HCT116 (cell line): ENCODE measurements around the gene LILRB3. TPM values are rescaled to one million over a fixed set of nuclear protein-coding genes. Genes with fewer than 3 reads are reported as not detected.
"Not testable (repeated sequence)": the region's sequence is repeated elsewhere in the genome, so short reads cannot be mapped to it uniquely, and the experiment has no call there.

Source experiments
- ATAC-seq: fragments of 200-7000 bp; cut with Tn5 transposase; 2 replicates; pipeline ENCODE4 v1.9.1; 2020; ENCODE audit warnings: mild to moderate bottlenecking, moderate library complexity
- BruUV-seq: library from RNA; stranded (reverse); fragments of 400-500 nt; replicated peaks from 2 replicates; lab custom pipeline; 2021; lab: Mats Ljungman, UMichigan
- CTCF ChIA-PET: fragments of 300-600 bp; sonication (Branson Sonifier 250); formaldehyde crosslinking; loops from one replicate; lab custom pipeline; 2021; ENCODE audit warnings: antibody characterized with exemption; lab: Charles Lee
- POLR2A ChIA-PET: fragments of 300-600, 350-600 bp; sonication (Branson Sonifier 250); formaldehyde crosslinking; loops from one replicate; lab custom pipeline; 2021; ENCODE audit warnings: antibody characterized with exemption; lab: Charles Lee
- RAD21 ChIA-PET, 2 experiments: fragments of 300-600 bp; sonication (Branson Sonifier 250); formaldehyde crosslinking; loops; one replicate each; lab custom pipeline; 2023; ENCODE audit warnings: low total read pairs in 2 of 2; ENCODE audit not compliant: uncharacterized antibody in 2 of 2, unreplicated experiment in 2 of 2, low non-redundant PET in 1 of 2; lab: Charles Lee
- DNase-seq: peaks from one replicate; pipeline ENCODE4 v3.0.0-alpha.2; 2010; ENCODE audit warnings: low read depth, low spot score
- H2AFZ ChIP-seq: fragments of 200-600 bp; shearing (Covaris generic), sonication (generic); 2 replicates; pipeline ENCODE4 v1.6.1; 2017; ENCODE audit warnings: low read depth, mixed run types, mixed read lengths, antibody characterized with exemption, low read length; ENCODE audit not compliant: poor library complexity, severe bottlenecking
- H3K27ac ChIP-seq: 2 replicates; pipeline ENCODE4 v1.5.1; 2012; ENCODE audit warnings: low read depth, low read length
- H3K27me3 ChIP-seq: fragments of 200-600 bp; sonication (generic); 2 replicates; pipeline ENCODE4 v1.6.1; 2016; ENCODE audit warnings: mixed run types, low read length, mixed read lengths; ENCODE audit not compliant: insufficient read depth
- H3K36me3 ChIP-seq, 2 experiments: fragments of 200-500 bp in 1 of 2; fragments of 200-600 bp in 1 of 2; sonication (Bioruptor generic) in 1 of 2; sonication (generic) in 1 of 2; 2 replicates each; pipeline versions ENCODE4 v1.5.1 to v1.6.1; 2014 to 2016; ENCODE audit warnings: low read length in 2 of 2, inconsistent platforms in 1 of 2, mixed read lengths in 1 of 2, mixed run types in 1 of 2; ENCODE audit not compliant: insufficient read depth in 2 of 2, control insufficient read depth in 1 of 2
- H3K4me1 ChIP-seq, 2 experiments: fragments of 200-600 bp in 1 of 2; sonication (generic) in 1 of 2; 2 replicates each; pipeline versions ENCODE4 v1.5.1 to v1.6.1; 2012 to 2017; ENCODE audit warnings: low read length in 2 of 2, inconsistent platforms in 1 of 2, mild to moderate bottlenecking in 1 of 2, mixed read lengths in 1 of 2, mixed run types in 1 of 2, moderate library complexity in 1 of 2; ENCODE audit not compliant: insufficient read depth in 2 of 2, control insufficient read depth in 1 of 2
- H3K4me2 ChIP-seq: fragments of 200-600 bp; sonication (generic); 2 replicates; pipeline ENCODE4 v1.6.1; 2017; ENCODE audit warnings: mixed run types, low read length, mixed read lengths
- H3K4me3 ChIP-seq, 2 experiments: fragments of 200-600 bp in 1 of 2; sonication (generic) in 1 of 2; replicated peaks in 1 of 2; 2 replicates each; pipeline ENCODE4 v1.5.1; 2011 to 2016; ENCODE audit warnings: low read length in 2 of 2, control low read depth in 1 of 2, low read depth in 1 of 2, mild to moderate bottlenecking in 1 of 2, mixed read lengths in 1 of 2, mixed run types in 1 of 2
- H3K79me2 ChIP-seq: fragments of 200-600 bp; sonication (generic); 2 replicates; pipeline ENCODE4 v1.6.1; 2017; ENCODE audit warnings: mild to moderate bottlenecking, mixed run types, low read length, moderate library complexity, mixed read lengths; ENCODE audit not compliant: insufficient read depth
- H3K9ac ChIP-seq: fragments of 200-600 bp; sonication (generic); 2 replicates; pipeline ENCODE4 v1.6.1; 2016; ENCODE audit warnings: low read length, mixed read lengths
- H3K9me2 ChIP-seq: fragments of 200-600 bp; sonication (generic), shearing (Covaris generic); 2 replicates; pipeline ENCODE4 v1.6.1; 2017; ENCODE audit warnings: mixed run types, mild to moderate bottlenecking, moderate library complexity; ENCODE audit not compliant: insufficient read depth
- H3K9me3 ChIP-seq, 2 experiments: fragments of 200-500 bp in 1 of 2; fragments of 200-600 bp in 1 of 2; sonication (Bioruptor generic) in 1 of 2; sonication (generic) in 1 of 2; 2 replicates each; pipeline ENCODE4 v1.6.1; 2014 to 2017; ENCODE audit warnings: low read length in 2 of 2, mixed read lengths in 2 of 2, inconsistent platforms in 1 of 2, low read depth in 1 of 2, mild to moderate bottlenecking in 1 of 2, mixed run types in 1 of 2, moderate library complexity in 1 of 2; ENCODE audit not compliant: control insufficient read depth in 1 of 2, insufficient read depth in 1 of 2
- H4K20me1 ChIP-seq: fragments of 200-600 bp; sonication (generic), shearing (Covaris generic); 2 replicates; pipeline ENCODE4 v1.6.1; 2017; ENCODE audit warnings: mixed run types, mild to moderate bottlenecking, moderate library complexity; ENCODE audit not compliant: insufficient read depth
- CEBPB ChIP-seq: IDR thresholded peaks from 2 replicates; pipeline ENCODE4 v1.6.1; 2012; ENCODE audit warnings: low read depth
- EZH2 ChIP-seq: fragments of 200-600 bp; sonication (generic); IDR thresholded peaks from 2 replicates; pipeline ENCODE4 v1.6.1; 2017; ENCODE audit warnings: antibody characterized with exemption, mixed run types
- JUND ChIP-seq: IDR thresholded peaks from 2 replicates; pipeline ENCODE4 v1.6.1; 2012
- SIN3A ChIP-seq: IDR thresholded peaks from 2 replicates; pipeline ENCODE4 v1.6.1; 2012; ENCODE audit warnings: low read depth
- SP1 ChIP-seq: IDR thresholded peaks from 2 replicates; pipeline ENCODE4 v1.6.1; 2012; ENCODE audit warnings: low read depth
- intact Hi-C: fragments of 100-400 bp; cut with micrococcal nuclease; formaldehyde crosslinking; loops from 2 replicates; pipeline ENCODE4 v1.10.0; 2022
- total RNA-seq: library from RNA; stranded (reverse); gene quantifications from one replicate; pipeline ENCODE4 v1.2.1, GENCODE V29; 2021; ENCODE audit not compliant: unreplicated experiment

The LILRB3 gene
- total RNA-seq, 1 experiment from 2014 or later, result 0.12 TPM

GRCh38 chr19:54207676-54207982, 15.2 kb downstream of the LILRB3 start:
- POLR2A ChIA-PET, result interaction anchor here (1.0 kb wide), 1 partner anchor 17 kb away, joined by 3 read pairs; the partner anchor contains the start of gene TSEN34
- H2AFZ ChIP-seq, result no peak overlapping the region
- no peaks in the 10 kb centered on the region for H3K27me3 ChIP-seq
- RAD21 ChIA-PET, result no interaction called here
- intact Hi-C loops, result no loop called here
- H3K36me3 ChIP-seq, result peaks cover 43 to 56% of the 10 kb centered on the region in 2 experiments
- H3K27ac ChIP-seq, result 0 out of 2 replicates have a peak overlapping the region, but pooled peaks have one; percentile 18
- BruUV-seq, result no TSS peak
- ATAC-seq (no peak), DNase-seq (no peak)
- H3K4me1 ChIP-seq, result peaks cover 13 to 52% of the 10 kb centered on the region in 2 experiments
- peaks cover 54% of the 10 kb centered on the region for H3K79me2 ChIP-seq
- H3K4me2 ChIP-seq, result no peak overlapping the region
- H4K20me1 ChIP-seq, result peaks cover 61% of the 10 kb centered on the region; the same call in 1 of the 2 replicates
- H3K9me3 ChIP-seq, result no peaks in the 10 kb centered on the region
- no peak for TF ChIP-seq CEBPB
- TF ChIP-seq SP1, result no peak
- TF ChIP-seq JUND, result no peak
- no peak for TF ChIP-seq SIN3A
- no peak for TF ChIP-seq EZH2
- peak overlapping the region; percentile 1; the same call in 1 of the 2 replicates for H3K9ac ChIP-seq
- H3K9me2 ChIP-seq, result no peaks in the 10 kb centered on the region
- CTCF ChIA-PET, result no interaction called here
- no peak overlapping the region for H3K4me3 ChIP-seq

GRCh38 chr19:54207193-54207592, 15.6 kb downstream of the LILRB3 start:
- Histone ChIP-seq H3K79me2 (peaks cover 58% of the 10 kb centered on the region), H4K20me1 (peaks cover 65% of the 10 kb centered on the region; the same call in 1 of the 2 replicates), H3K36me3 (peaks cover 47 to 60% of the 10 kb centered on the region in 2 experiments), H3K4me1 (peaks cover 18 to 56% of the 10 kb centered on the region in 2 experiments)
- CTCF ChIA-PET, H2AFZ ChIP-seq, H3K9ac ChIP-seq, DNase-seq, H3K27me3 ChIP-seq, POLR2A ChIA-PET, ATAC-seq, BruUV-seq, intact Hi-C loops, RAD21 ChIA-PET, H3K27ac ChIP-seq, H3K9me3 ChIP-seq, H3K4me3 ChIP-seq, H3K4me2 ChIP-seq, H3K9me2 ChIP-seq: not testable (repeated sequence)
